ENCODE data around the gene GRPEL2.

DNA sequence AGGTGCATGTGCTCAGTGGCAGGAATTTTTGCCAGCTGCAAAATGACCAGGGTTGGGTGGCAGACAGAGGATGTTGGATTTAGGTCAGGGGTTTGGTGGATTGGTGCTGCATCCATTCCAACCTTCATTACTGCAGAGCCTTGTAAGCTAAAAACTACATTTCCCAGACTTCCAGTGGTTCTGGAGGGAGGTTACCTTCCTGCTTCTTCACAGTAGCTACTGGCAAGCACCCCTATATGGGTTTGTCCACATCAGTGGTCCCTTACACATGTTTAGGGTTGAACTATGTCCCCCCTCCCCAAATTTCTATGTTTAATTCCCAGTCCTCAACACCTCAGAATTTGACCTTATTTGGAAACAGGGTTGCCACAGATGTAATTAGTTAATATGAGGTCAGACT lies 54.5 kb downstream of the GRPEL2 start:
- TF ChIP-seq, protein P1, sequence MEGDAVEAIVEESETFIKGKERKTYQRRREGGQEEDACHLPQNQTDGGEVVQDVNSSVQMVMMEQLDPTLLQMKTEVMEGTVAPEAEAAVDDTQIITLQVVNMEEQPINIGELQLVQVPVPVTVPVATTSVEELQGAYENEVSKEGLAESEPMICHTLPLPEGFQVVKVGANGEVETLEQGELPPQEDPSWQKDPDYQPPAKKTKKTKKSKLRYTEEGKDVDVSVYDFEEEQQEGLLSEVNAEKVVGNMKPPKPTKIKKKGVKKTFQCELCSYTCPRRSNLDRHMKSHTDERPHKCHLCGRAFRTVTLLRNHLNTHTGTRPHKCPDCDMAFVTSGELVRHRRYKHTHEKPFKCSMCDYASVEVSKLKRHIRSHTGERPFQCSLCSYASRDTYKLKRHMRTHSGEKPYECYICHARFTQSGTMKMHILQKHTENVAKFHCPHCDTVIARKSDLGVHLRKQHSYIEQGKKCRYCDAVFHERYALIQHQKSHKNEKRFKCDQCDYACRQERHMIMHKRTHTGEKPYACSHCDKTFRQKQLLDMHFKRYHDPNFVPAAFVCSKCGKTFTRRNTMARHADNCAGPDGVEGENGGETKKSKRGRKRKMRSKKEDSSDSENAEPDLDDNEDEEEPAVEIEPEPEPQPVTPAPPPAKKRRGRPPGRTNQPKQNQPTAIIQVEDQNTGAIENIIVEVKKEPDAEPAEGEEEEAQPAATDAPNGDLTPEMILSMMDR (IDR thresholded peaks at IDR 0.05; ENCODE audit: low read depth, low read length): no peak
- no peak for TF ChIP-seq MYC (IDR thresholded peaks at IDR 0.05; ENCODE audit: low read depth, low read length)
- TF ChIP-seq POLR2A (IDR thresholded peaks at IDR 0.05; ENCODE audit: extremely low read depth, insufficient read length): no peak
- TF ChIP-seq, protein P2, sequence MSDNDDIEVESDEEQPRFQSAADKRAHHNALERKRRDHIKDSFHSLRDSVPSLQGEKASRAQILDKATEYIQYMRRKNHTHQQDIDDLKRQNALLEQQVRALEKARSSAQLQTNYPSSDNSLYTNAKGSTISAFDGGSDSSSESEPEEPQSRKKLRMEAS (IDR thresholded peaks at IDR 0.05; ENCODE audit: low read depth, low read length): no peak

All from NB4 (cell line).